CD1c-positive myeloid dendritic cell (primary cell): ENCODE measurements around the gene NUP210L.

Experiments used
- DNase-seq: peaks from one replicate; pipeline ENCODE4 v3.0.0-alpha.2; 2016; ENCODE audit errors: extremely low spot score

NUP210L gene

GRCh38 chr1:153963850-153964331 is 191.0 kb downstream of the NUP210L start:
- DNase-seq, result no peak

- DNase-seq, result peak; percentile 96
Observed at GRCh38 chr1:153963030-153963849, 191.6 kb downstream of the NUP210L start, which contains the start of gene SLC39A1. Gene SLC39A1 (minus strand): TSS chr1:153963537. CDS start chr1:153962715, 822 bp downstream.

- DNase-seq, result peak; percentile 74
Observed at GRCh38 chr1:153962088-153963029, 192.5 kb downstream of the NUP210L start.

GRCh38 chr1:153961421-153961820 is 193.5 kb downstream of the NUP210L start:
- no peak for DNase-seq

- no peak for DNase-seq
Observed at GRCh38 chr1:153960206-153960605, 194.7 kb downstream of the NUP210L start.

- DNase-seq, result no peak
Observed at GRCh38 chr1:153959454-153959853, 195.4 kb downstream of the NUP210L start.

GRCh38 chr1:153958961-153959260 is 196.0 kb downstream of the NUP210L start:
- DNase-seq, result no peak

- peak; percentile 98 for DNase-seq
Observed at GRCh38 chr1:153958111-153958960, 196.5 kb downstream of the NUP210L start, which contains the start of gene CRTC2. Gene CRTC2 (minus strand): TSS chr1:153958612. CDS start chr1:153958497, 115 bp downstream.

- peak; percentile 27 for DNase-seq
Observed at GRCh38 chr1:153957744-153958110, 197.1 kb downstream of the NUP210L start.

GRCh38 chr1:153956997-153957715 is 197.7 kb downstream of the NUP210L start:
- DNase-seq, result no peak

GRCh38 chr1:153954826-153955225 is 200.0 kb downstream of the NUP210L start:
- DNase-seq, result no peak

GRCh38 chr1:153953859-153954365 is 201.0 kb downstream of the NUP210L start:
- no peak for DNase-seq

GRCh38 chr1:153951801-153952200 is 203.1 kb downstream of the NUP210L start:
- DNase-seq, result no peak

GRCh38 chr1:153951183-153951582 is 203.7 kb downstream of the NUP210L start:
- DNase-seq, result no peak

GRCh38 chr1:153946622-153947241 is 208.1 kb downstream of the NUP210L start, which contains the start of gene DENND4B:
Gene DENND4B (minus strand): TSS chr1:153946718. CDS start chr1:153944374, 2,344 bp downstream.
- DNase-seq, result peak; percentile 87

- DNase-seq, result peak; percentile 97
Observed at GRCh38 chr1:153945795-153946621, 208.9 kb downstream of the NUP210L start.

- DNase-seq, result peak; percentile 93
Observed at GRCh38 chr1:153945131-153945794, 209.6 kb downstream of the NUP210L start.

- DNase-seq, result no peak
Observed at GRCh38 chr1:153944827-153945117, 210.1 kb downstream of the NUP210L start.
